ENCODE measurements around the gene CNTNAP2.

DNA sequence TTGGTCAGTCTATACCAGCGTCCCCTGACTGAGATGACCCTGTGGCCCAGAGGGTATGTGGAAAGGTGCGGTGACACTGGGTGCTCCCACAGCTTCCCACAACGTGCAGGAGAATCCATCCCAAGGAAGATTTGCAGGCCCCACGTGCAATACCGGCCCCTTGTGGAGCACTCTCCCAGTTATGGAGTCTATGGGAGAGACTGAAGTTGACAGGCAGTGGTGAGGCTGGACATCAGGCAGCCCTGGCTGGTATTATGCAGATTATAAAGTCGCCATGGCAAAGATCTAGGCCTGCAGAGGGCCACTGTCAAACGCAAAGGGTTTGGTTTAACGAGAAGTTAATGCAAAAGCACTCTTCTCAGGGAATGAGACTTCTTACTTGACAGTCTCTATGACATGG lies 2039.2 kb downstream of the CNTNAP2 start:
- no peak for TF ChIP-seq CTCF (IDR thresholded peaks at IDR 0.05)
- TF ChIP-seq POLR2A (IDR thresholded peaks at IDR 0.05), result no peak
- no peak for TF ChIP-seq EP300 (IDR thresholded peaks at IDR 0.05)
